OCI-LY3 (cell line): ENCODE results near the gene IFNL1.

Experiments used
- H2AFZ ChIP-seq: fragments of 200-600, 300-600 bp; shearing (Covaris generic); 2 replicates; pipeline ENCODE4 v1.6.0; 2014; ENCODE audit warnings: antibody characterized with exemption, low read depth, low read length
- H3K27ac ChIP-seq: fragments of 200-600, 300-600 bp; sonication (generic); 2 replicates; pipeline ENCODE4 v1.5.1; 2014; ENCODE audit warnings: mild to moderate bottlenecking, low read length, moderate library complexity, mixed read lengths
- H3K27me3 ChIP-seq: fragments of 200-600, 300-600 bp; sonication (generic); 2 replicates; pipeline ENCODE4 v1.6.1; 2014; ENCODE audit warnings: low read depth, low read length, mixed read lengths
- H3K36me3 ChIP-seq: fragments of 200-600, 300-600 bp; sonication (generic); replicated peaks from 2 replicates; pipeline ENCODE3; 2014; ENCODE audit warnings: low read depth, low read length, mixed read lengths
- H3K4me1 ChIP-seq: fragments of 300-600, 200-600 bp; sonication (generic); 2 replicates; pipeline ENCODE4 v1.6.1; 2014; ENCODE audit warnings: low read length, mixed read lengths
- H3K4me2 ChIP-seq: fragments of 200-600, 300-600 bp; sonication (generic); 2 replicates; pipeline ENCODE4 v1.6.1; 2014; ENCODE audit warnings: low read length, mixed read lengths
- H3K4me3 ChIP-seq: fragments of 300-600, 200-600 bp; sonication (generic); 2 replicates; pipeline ENCODE4 v1.5.1; 2014; ENCODE audit warnings: antibody characterized with exemption, mild to moderate bottlenecking, low read length, moderate library complexity
- H3K79me2 ChIP-seq: fragments of 300-600, 200-600 bp; shearing (Covaris generic); 2 replicates; pipeline ENCODE4 v1.6.1; 2014; ENCODE audit warnings: mild to moderate bottlenecking, low read length, mixed read lengths
- H3K9ac ChIP-seq: fragments of 300-600, 200-600 bp; shearing (Covaris generic); 2 replicates; pipeline ENCODE4 v1.6.0; 2014; ENCODE audit warnings: mild to moderate bottlenecking, low read length, moderate library complexity
- H3K9me3 ChIP-seq: fragments of 200-600, 300-600 bp; shearing (Covaris generic); 2 replicates; pipeline ENCODE4 v1.6.1; 2014; ENCODE audit warnings: low read length, mixed read lengths; ENCODE audit not compliant: insufficient read depth
- H4K20me1 ChIP-seq: fragments of 200-600, 300-600 bp; sonication (generic); 2 replicates; pipeline ENCODE4 v1.6.1; 2016; ENCODE audit warnings: low read length, mixed read lengths; ENCODE audit not compliant: insufficient read depth
- EZH2phosphoT487 ChIP-seq: fragments of 200-600 bp; shearing (Covaris generic); IDR thresholded peaks from 2 replicates; pipeline ENCODE4 v1.6.1; 2018; ENCODE audit warnings: antibody characterized with exemption, mixed run types, low read depth
- TF ChIP-seq, protein P1 (sequence below): fragments of 200-600, 300-600 bp; sonication (generic); IDR thresholded peaks from 2 replicates; pipeline ENCODE4 v1.5.1; 2014; ENCODE audit warnings: antibody characterized with exemption, low read length, low read depth

Gene IFNL1

DNA sequence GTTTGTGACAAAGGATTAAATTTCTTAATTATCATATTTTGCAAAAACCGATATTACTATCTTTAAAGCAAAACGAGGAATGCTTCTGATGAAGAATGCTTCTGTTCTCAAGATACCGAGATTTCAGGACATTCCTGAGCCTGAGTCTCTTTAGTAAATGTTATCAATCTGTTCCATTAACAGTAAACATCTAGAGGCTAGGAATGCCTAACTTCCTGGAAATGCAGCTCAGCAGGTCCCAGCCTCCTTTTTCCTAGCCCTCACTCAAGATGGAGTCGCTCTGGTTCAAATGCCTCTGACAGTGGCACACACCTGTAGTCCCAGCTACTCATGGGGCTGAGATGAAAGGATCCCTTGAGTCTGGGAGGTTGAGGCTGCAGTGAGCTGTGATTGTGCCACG lies 45.1 kb upstream of the IFNL1 start:
- Histone ChIP-seq H3K79me2 (no peaks in the 10 kb centered on the region), H3K9ac (no peak overlapping the region), H3K27ac (no peak overlapping the region), H3K4me3 (no peak overlapping the region), H3K36me3 (no peaks in the 10 kb centered on the region), H3K4me1 (no peaks in the 10 kb centered on the region), H3K9me3 (no peaks in the 10 kb centered on the region), H2AFZ (no peak overlapping the region), H4K20me1 (no peaks in the 10 kb centered on the region), H3K4me2 (no peak overlapping the region), H3K27me3 (no peaks in the 10 kb centered on the region)
- TF ChIP-seq EZH2phosphoT487, result no peak
- TF ChIP-seq, protein P1, sequence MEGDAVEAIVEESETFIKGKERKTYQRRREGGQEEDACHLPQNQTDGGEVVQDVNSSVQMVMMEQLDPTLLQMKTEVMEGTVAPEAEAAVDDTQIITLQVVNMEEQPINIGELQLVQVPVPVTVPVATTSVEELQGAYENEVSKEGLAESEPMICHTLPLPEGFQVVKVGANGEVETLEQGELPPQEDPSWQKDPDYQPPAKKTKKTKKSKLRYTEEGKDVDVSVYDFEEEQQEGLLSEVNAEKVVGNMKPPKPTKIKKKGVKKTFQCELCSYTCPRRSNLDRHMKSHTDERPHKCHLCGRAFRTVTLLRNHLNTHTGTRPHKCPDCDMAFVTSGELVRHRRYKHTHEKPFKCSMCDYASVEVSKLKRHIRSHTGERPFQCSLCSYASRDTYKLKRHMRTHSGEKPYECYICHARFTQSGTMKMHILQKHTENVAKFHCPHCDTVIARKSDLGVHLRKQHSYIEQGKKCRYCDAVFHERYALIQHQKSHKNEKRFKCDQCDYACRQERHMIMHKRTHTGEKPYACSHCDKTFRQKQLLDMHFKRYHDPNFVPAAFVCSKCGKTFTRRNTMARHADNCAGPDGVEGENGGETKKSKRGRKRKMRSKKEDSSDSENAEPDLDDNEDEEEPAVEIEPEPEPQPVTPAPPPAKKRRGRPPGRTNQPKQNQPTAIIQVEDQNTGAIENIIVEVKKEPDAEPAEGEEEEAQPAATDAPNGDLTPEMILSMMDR, result no peak

DNA sequence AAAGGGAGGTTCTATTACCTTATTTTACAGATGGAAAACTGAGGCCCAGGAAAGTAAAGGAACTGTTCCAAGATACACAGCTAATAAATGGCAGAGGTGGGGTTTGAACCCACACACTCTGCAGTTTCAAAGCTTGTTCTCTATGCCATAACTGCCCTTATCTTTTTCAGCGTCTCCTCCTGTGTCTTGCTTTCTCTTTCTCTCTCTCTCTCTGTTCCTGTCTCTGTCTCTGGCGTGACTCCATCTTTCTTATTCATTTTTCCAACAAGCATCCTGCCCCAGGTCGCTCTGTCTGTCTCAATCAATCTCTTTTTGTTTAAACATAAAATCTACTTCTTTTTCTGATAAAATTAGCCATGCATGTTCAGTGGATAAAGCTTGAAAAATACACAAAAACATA lies 44.4 kb upstream of the IFNL1 start:
- Histone ChIP-seq H3K27me3 (no peaks in the 10 kb centered on the region; the same call in 1 of the 2 replicates), H3K36me3 (no peaks in the 10 kb centered on the region), H3K4me3 (no peak overlapping the region), H3K9ac (no peak overlapping the region), H3K9me3 (no peaks in the 10 kb centered on the region), H2AFZ (no peak overlapping the region), H3K4me1 (no peaks in the 10 kb centered on the region), H3K27ac (no peak overlapping the region), H3K79me2 (no peaks in the 10 kb centered on the region), H3K4me2 (no peak overlapping the region), H4K20me1 (no peaks in the 10 kb centered on the region)
- TF ChIP-seq, protein P1, result no peak
- TF ChIP-seq EZH2phosphoT487, result no peak

DNA sequence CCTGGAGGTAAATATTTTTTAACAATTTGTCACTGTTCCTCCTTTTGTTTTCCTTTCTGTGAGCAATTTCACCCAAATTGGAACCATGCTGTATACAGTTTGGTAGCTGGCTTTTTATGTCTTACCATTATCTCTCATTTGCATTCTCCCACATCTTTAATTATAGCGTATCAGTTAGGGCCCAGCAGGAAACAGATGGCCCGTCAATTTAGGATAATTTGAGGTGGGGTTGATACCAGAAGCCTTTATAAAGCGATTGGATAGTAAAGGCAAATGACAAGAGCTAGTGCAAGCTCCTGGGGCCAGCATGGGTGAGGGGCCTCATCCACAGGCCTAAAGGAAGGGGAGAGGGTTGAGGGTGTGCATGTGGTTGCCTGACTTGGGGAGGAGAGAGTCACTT lies 43.7 kb upstream of the IFNL1 start:
- H3K79me2 ChIP-seq, result no peaks in the 10 kb centered on the region
- no peaks in the 10 kb centered on the region for H3K9me3 ChIP-seq
- H3K4me3 ChIP-seq, result no peak overlapping the region
- TF ChIP-seq, protein P1, result no peak
- no peak for TF ChIP-seq EZH2phosphoT487
- no peak overlapping the region for H3K27ac ChIP-seq
- no peaks in the 10 kb centered on the region; the same call in 1 of the 2 replicates for H3K27me3 ChIP-seq
- no peak overlapping the region for H3K4me2 ChIP-seq
- no peaks in the 10 kb centered on the region for H3K36me3 ChIP-seq
- H3K9ac ChIP-seq, result no peak overlapping the region
- no peaks in the 10 kb centered on the region for H4K20me1 ChIP-seq
- no peak overlapping the region for H2AFZ ChIP-seq
- H3K4me1 ChIP-seq, result no peaks in the 10 kb centered on the region

DNA sequence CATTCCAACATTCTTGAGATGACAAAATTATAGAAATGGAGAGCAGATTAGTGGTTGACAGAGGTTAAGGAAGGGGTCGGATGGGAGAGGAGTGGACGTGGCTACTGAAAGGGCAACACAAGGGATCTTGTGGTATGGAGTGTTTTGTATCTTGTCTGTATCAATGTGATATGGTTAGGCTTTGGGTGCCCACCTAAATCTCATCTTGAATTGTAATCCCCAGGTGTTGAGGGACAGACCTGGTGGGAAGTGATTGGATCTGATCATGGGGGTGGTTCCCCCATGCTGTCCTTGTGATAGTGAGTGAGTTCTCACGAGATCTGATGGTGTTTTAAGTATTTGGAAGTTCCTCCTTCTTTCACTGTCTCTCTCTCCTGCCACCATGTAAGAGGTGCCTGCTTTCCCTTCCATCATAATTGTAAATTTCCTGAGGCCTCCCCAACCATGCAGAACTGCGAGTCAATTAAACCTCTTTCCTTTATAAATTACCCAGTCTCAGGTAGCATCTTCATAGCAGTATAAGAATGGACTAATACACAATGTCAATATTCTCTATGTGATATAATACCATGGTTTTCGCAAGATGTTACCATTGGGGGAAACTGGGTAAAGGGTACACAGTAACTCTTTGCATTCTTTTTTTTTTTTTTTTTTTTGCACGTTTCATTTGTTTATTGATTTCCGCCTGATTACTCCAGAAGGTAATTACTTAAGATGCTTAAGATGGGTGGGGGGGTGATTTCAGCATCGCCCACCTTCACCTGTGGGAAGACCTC lies 42.6 kb upstream of the IFNL1 start:
- TF ChIP-seq, protein P1, result no peak
- no peak for TF ChIP-seq EZH2phosphoT487
- Histone ChIP-seq H3K27ac (no peak overlapping the region), H3K79me2 (no peaks in the 10 kb centered on the region), H3K4me3 (no peak overlapping the region), H3K4me1 (no peaks in the 10 kb centered on the region), H3K9me3 (no peaks in the 10 kb centered on the region), H2AFZ (no peak overlapping the region), H3K4me2 (no peak overlapping the region), H3K9ac (no peak overlapping the region), H4K20me1 (no peaks in the 10 kb centered on the region), H3K27me3 (no peaks in the 10 kb centered on the region; the same call in 1 of the 2 replicates), H3K36me3 (no peaks in the 10 kb centered on the region)
